RWPE1 (cell line): ENCODE data around the gene PTK6.

Experiments used
- CTCF ChIA-PET: fragments of 350-600 bp; sonication (Branson Sonifier 250); formaldehyde crosslinking; extraction: SDS; loops from one replicate; lab custom pipeline; 2021; lab: Yijun Ruan, JAX
- POLR2A ChIA-PET: fragments of 400-600 bp; formaldehyde crosslinking; extraction: SDS; loops from one replicate; lab custom pipeline; 2020; ENCODE audit warnings: antibody characterized with exemption; ENCODE audit not compliant: low non-redundant PET; lab: Yijun Ruan, JAX
- DNase-seq: peaks from one replicate; pipeline ENCODE4 v3.0.0; 2012; ENCODE audit warnings: low spot score
- H3K27ac ChIP-seq: fragments of 450-650 bp; 2 replicates; pipeline ENCODE4 v1.5.1; 2017
- CTCF ChIP-seq: fragments of 450-650 bp; conservative IDR thresholded peaks from 2 replicates; pipeline ENCODE4 v1.5.1; 2017; ENCODE audit warnings: low read depth, mild to moderate bottlenecking

PTK6 gene

GRCh38 chr20:63541371-63541770, 4.2 kb upstream of the PTK6 start:
- ChIA-PET CTCF (interaction anchor here (0.6 to 1.1 kb wide), 3 partner anchors 41 to 443 kb away, joined by 3 to 6 read pairs (median 4); no protein-coding TSS in a partner anchor), POLR2A (interaction anchor here (1.7 kb wide), 1 partner anchor 14 kb away, joined by 4 read pairs; no protein-coding TSS in a partner anchor)
- no peak for DNase-seq
- no peak for TF ChIP-seq CTCF
- H3K27ac ChIP-seq: no peak overlapping the region; the same call in 1 of the 2 replicates

GRCh38 chr20:63540417-63541186, 3.4 kb upstream of the PTK6 start:
- no peak for TF ChIP-seq CTCF
- no peak for DNase-seq
- peak overlapping the region; percentile 20; the same call in 1 of the 2 replicates for H3K27ac ChIP-seq
- POLR2A ChIA-PET: interaction anchor here (1.7 kb wide), 1 partner anchor 15 kb away, joined by 4 read pairs; no protein-coding TSS in a partner anchor
- CTCF ChIA-PET: interaction anchor here (0.8 to 1.1 kb wide), 4 partner anchors 20 to 159 kb away, joined by 3 to 4 read pairs (median 4); no protein-coding TSS in a partner anchor

- ChIA-PET CTCF (interaction anchor here (0.7 to 2.7 kb wide), 4 partner anchors 18 to 158 kb away, joined by 3 to 13 read pairs (median 4); no protein-coding TSS in a partner anchor), POLR2A (interaction anchor here (0.8 to 1.2 kb wide), 5 partner anchors 12 to 371 kb away, joined by 3 to 4 read pairs (median 3); partner anchors contain the start of gene GMEB2)
- TF ChIP-seq CTCF: no peak
- peak overlapping the region; percentile 96 for H3K27ac ChIP-seq
- DNase-seq: no peak
Measured at GRCh38 chr20:63539441-63540370, 2.5 kb upstream of the PTK6 start.

GRCh38 chr20:63539092-63539430, 1.9 kb upstream of the PTK6 start:
- POLR2A ChIA-PET: interaction anchor here (0.6 to 1.7 kb wide), 8 partner anchors 13 to 372 kb away, joined by 3 to 8 read pairs (median 4); partner anchors contain the start of gene GMEB2
- peak overlapping the region; percentile 96 for H3K27ac ChIP-seq
- no peak for DNase-seq
- CTCF ChIA-PET: interaction anchor here (0.6 to 2.7 kb wide), 12 partner anchors 8 to 141 kb away, joined by 3 to 13 read pairs (median 4); no protein-coding TSS in a partner anchor
- TF ChIP-seq CTCF: no peak

- DNase-seq: peak; percentile 89
- POLR2A ChIA-PET: interaction anchor here (0.6 to 1.7 kb wide), 16 partner anchors 9 to 442 kb away, joined by 3 to 8 read pairs (median 3); partner anchors contain the start of genes GMEB2, HELZ2 and PPDPF
Measured at GRCh38 chr20:63538204-63539091, 1.3 kb upstream of the PTK6 start.

More at GRCh38 chr20:63538204-63539091, 1.3 kb upstream of the PTK6 start:
- CTCF ChIA-PET: interaction anchor here (0.5 to 4.1 kb wide), 45 partner anchors 8 to 1135 kb away, joined by 3 to 18 read pairs (median 4); partner anchors contain the start of genes HELZ2, PPDPF, RGS19 and RTEL1
- peak overlapping the region; percentile 96 for H3K27ac ChIP-seq
- peak; percentile 79 for TF ChIP-seq CTCF
